ENCODE measurements around the gene KCNIP3.

KCNIP3 gene

DNA sequence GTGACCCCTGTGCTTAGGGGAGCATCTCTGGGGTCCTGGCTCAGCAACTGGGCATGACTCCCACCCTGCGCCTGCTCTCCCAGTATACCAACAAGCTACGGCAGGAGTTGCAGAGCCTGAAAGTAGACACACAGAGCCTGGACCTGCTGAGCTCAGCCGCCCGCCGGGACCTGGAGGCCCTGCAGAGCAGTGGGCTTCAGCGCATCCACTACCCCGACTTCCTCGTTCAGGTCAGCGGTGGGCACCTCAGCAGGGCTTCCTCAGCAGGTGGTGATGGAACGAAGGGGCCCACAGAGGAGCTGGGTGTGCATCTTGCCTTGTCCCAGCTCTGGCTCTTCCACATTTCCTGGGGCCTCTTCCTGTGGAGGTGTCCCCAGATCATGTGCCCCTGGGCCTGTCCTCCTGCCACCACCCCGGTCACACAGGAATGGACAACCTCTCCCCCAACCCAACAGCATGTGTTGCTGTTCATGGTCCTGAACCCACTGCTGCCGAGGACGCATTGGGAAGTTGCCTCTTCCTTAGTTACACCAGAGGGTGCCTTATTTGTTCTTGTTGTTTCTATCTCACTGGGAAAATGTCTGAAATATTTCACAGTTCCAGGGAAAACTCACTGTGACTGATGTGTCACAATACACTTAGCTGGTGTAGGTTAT lies 12.1 kb upstream of the KCNIP3 start:
- TF ChIP-seq, protein P1, sequence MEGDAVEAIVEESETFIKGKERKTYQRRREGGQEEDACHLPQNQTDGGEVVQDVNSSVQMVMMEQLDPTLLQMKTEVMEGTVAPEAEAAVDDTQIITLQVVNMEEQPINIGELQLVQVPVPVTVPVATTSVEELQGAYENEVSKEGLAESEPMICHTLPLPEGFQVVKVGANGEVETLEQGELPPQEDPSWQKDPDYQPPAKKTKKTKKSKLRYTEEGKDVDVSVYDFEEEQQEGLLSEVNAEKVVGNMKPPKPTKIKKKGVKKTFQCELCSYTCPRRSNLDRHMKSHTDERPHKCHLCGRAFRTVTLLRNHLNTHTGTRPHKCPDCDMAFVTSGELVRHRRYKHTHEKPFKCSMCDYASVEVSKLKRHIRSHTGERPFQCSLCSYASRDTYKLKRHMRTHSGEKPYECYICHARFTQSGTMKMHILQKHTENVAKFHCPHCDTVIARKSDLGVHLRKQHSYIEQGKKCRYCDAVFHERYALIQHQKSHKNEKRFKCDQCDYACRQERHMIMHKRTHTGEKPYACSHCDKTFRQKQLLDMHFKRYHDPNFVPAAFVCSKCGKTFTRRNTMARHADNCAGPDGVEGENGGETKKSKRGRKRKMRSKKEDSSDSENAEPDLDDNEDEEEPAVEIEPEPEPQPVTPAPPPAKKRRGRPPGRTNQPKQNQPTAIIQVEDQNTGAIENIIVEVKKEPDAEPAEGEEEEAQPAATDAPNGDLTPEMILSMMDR (IDR thresholded peaks at IDR 0.05; ENCODE audit: low read depth, low read length): no peak

DNA sequence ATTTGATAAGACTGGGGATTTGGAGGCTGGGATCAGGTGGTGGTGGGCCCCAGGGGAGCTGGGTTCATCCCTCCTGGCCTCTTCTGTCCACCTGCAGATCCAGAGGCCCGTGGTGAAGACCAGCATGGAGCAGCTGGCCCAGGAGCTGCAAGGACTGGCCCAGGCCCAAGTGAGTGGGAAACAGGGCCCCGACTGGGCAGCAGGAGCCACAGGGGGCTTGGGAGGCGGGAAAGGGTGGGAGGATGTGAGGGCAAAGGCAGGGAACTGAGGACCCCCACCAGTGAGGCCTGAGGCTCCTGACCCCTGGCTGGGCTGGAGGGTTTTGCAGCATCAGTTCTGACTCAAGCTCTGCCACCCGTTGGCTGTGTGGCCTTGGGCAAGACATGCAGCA lies 11.6 kb upstream of the KCNIP3 start:
- TF ChIP-seq, protein P1 (IDR thresholded peaks at IDR 0.05; ENCODE audit: low read depth, low read length): no peak
- DNase-seq (ENCODE audit: low read depth in 2 of 2): no peak
- no peak overlapping the region for H3K4me3 ChIP-seq (replicated peaks in 1 of 2; ENCODE audit: low read depth in 2 of 2, low read length in 2 of 2)

More for the DNA sequence above, 12.1 kb upstream of the KCNIP3 start:
- no peak overlapping the region for H3K4me3 ChIP-seq (replicated peaks in 1 of 2; ENCODE audit: low read depth in 2 of 2, low read length in 2 of 2)
- no peak for DNase-seq (ENCODE audit: low read depth in 2 of 2)

DNA sequence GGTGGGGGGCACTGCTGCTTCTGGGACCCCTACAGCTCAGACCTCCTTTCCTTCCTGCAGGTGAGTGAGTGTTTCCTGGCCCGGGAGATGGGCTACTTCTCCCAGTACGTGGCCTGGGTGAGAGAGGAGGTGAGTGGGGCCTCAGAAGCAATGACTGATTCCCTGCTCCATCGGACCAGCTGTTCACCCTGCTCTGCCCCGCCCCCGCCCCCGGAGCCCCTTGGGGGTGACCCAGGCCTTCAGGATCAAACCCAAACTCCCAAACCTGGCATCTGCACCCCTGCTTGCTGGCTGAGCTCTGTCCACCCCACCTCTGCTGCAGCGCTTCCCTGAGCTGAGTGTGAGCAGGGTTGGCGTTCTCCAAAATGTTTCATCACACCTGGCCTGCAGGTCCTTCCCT lies 9.8 kb upstream of the KCNIP3 start:
- DNase-seq (ENCODE audit: low read depth in 2 of 2): no peak
- H3K4me3 ChIP-seq (replicated peaks in 1 of 2; ENCODE audit: low read depth in 2 of 2, low read length in 2 of 2): no peak overlapping the region
- TF ChIP-seq, protein P1 (IDR thresholded peaks at IDR 0.05; ENCODE audit: low read depth, low read length): no peak

DNA sequence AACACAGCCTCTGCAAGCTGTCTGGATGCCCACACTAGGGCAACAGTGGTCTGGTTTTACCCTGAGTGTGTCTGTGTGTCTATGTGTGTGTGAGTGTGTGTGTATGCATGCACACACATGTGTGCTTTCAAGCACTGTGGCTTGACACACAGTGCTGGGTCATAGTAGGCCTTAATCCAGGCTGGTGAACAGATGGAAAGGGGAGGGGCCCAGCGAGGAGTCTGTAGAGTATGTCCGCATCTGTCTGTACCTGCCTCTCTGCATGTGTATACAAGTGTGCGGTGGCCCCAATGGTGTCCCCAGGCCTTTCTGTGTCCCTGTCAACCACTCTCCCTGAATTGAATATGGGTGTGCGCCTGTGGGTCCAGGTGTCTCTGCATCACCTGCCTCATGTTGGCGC lies 9.3 kb upstream of the KCNIP3 start:
- TF ChIP-seq, protein P1 (IDR thresholded peaks at IDR 0.05; ENCODE audit: low read depth, low read length): no peak
- no peak overlapping the region for H3K4me3 ChIP-seq (replicated peaks in 1 of 2; ENCODE audit: low read depth in 2 of 2, low read length in 2 of 2)
- no peak for DNase-seq (ENCODE audit: low read depth in 2 of 2)

DNA sequence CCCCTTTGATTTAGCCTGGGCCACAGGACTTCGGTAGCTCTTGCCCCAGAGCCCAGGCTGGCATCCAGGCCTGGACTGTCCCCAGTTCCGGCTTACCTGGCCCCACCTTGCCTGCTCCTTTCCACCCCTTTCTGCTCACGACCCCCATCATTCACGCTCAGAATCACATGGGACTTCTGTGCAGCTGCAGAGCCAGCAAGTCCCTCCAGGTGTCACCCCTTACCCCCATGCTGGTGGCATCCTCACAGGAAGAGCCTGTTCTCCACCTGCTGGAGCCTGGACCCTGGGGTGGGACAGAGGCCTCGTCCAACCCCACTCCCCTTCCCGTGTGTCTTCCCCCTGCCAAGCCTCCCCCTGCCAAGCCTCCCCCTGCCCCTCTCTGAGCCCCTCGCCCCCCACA lies 7.9 kb upstream of the KCNIP3 start:
- TF ChIP-seq, protein P1 (IDR thresholded peaks at IDR 0.05; ENCODE audit: low read depth, low read length): no peak
- no peak for DNase-seq (ENCODE audit: low read depth in 2 of 2)
- no peak overlapping the region for H3K4me3 ChIP-seq (replicated peaks in 1 of 2; ENCODE audit: low read depth in 2 of 2, low read length in 2 of 2)

DNA sequence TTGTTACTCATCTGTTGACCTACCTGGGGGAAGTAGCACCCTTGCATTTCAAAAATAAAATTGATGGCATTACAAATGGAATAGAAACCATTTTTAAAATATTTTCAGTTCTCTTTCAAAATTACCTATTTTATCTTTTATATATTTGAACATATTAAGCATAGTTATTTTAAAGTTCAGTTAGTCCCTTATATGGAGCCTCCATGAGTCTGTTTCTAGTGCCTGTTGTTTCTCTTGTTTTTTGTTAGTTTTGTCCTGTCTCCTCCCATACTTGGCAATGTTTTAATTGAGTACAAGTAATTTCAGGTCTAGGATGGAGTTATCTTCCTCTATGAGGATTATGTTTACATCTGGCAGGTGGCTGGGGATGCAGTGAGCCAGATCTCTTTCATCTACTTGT lies 5.9 kb upstream of the KCNIP3 start:
- no peak overlapping the region for H3K4me3 ChIP-seq (replicated peaks in 1 of 2; ENCODE audit: low read depth in 2 of 2, low read length in 2 of 2)
- TF ChIP-seq, protein P1 (IDR thresholded peaks at IDR 0.05; ENCODE audit: low read depth, low read length): no peak

More for the DNA sequence above, 5.9 kb upstream of the KCNIP3 start:
- DNase-seq (ENCODE audit: low read depth in 2 of 2): no peak

Data from cardiac fibroblast (primary cell).